Mesenchymal stem cell (in vitro differentiated cells and primary cell): ENCODE measurements around the gene EPAS1.
A peak's percentile ranks its signal among the peaks of the same experiment; 100 is the strongest.

Experiments
- DNase-seq: peaks from one replicate; pipeline ENCODE4 v3.0.0-alpha.2; 2013
- H2AFZ ChIP-seq: one replicate; pipeline ENCODE4 v1.6.1; 2013; ENCODE audit warnings: low read depth, mild to moderate bottlenecking, control low read depth, inconsistent platforms, low read length, moderate library complexity
- H2AK5ac ChIP-seq: 2 replicates; pipeline ENCODE4 v1.6.1; 2013; ENCODE audit warnings: low read length, moderate library complexity, mild to moderate bottlenecking, inconsistent platforms; ENCODE audit not compliant: severe bottlenecking
- H2BK120ac ChIP-seq: one replicate; pipeline ENCODE4 v1.6.1; 2013; ENCODE audit warnings: low read depth, mild to moderate bottlenecking, inconsistent platforms, low read length, moderate library complexity
- H2BK12ac ChIP-seq, 2 experiments: one replicate each; pipeline ENCODE4 v1.6.1; 2013; ENCODE audit warnings: inconsistent platforms in 2 of 2, low read length in 2 of 2, mild to moderate bottlenecking in 2 of 2, moderate library complexity in 2 of 2, control low read depth in 1 of 2
- H2BK15ac ChIP-seq: one replicate; pipeline ENCODE4 v1.6.1; 2013; ENCODE audit warnings: mild to moderate bottlenecking, low read depth, inconsistent platforms; ENCODE audit not compliant: poor library complexity, severe bottlenecking
- H2BK5ac ChIP-seq: 2 replicates; pipeline ENCODE4 v1.6.1; 2013; ENCODE audit warnings: low read depth, mild to moderate bottlenecking, low read length, control low read depth, inconsistent platforms; ENCODE audit not compliant: poor library complexity, severe bottlenecking
- H3K14ac ChIP-seq, 2 experiments: one replicate each; pipeline ENCODE4 v1.6.1; 2013; ENCODE audit warnings: inconsistent platforms in 2 of 2, low read length in 2 of 2, control low read depth in 1 of 2, mild to moderate bottlenecking in 1 of 2, moderate library complexity in 1 of 2
- H3K18ac ChIP-seq, 2 experiments: one replicate each; pipeline ENCODE4 v1.6.1; 2013; ENCODE audit warnings: inconsistent platforms in 2 of 2, low read length in 2 of 2, control low read depth in 1 of 2, low read depth in 1 of 2, mild to moderate bottlenecking in 1 of 2
- H3K23ac ChIP-seq, 2 experiments: one replicate each; pipeline ENCODE4 v1.6.1; 2013; ENCODE audit warnings: inconsistent platforms in 2 of 2, low read length in 2 of 2, mild to moderate bottlenecking in 2 of 2, moderate library complexity in 2 of 2, control low read depth in 1 of 2
- H3K27ac ChIP-seq: 2 replicates; pipeline ENCODE4 v1.5.1; 2013; ENCODE audit warnings: mild to moderate bottlenecking, moderate library complexity, low read length, control low read depth, inconsistent platforms; ENCODE audit not compliant: poor library complexity, severe bottlenecking
- H3K27me3 ChIP-seq, 2 experiments: 2 replicates each; pipeline versions ENCODE4 v1.6.1 to v1.7.0; 2013; ENCODE audit warnings: low read length in 2 of 2, mild to moderate bottlenecking in 2 of 2, moderate library complexity in 2 of 2, control low read depth in 1 of 2, inconsistent platforms in 1 of 2; ENCODE audit not compliant: control insufficient read depth in 1 of 2, insufficient read depth in 1 of 2
- H3K36me3 ChIP-seq, 2 experiments: 2 replicates each; pipeline versions ENCODE4 v1.6.1 to v1.7.0; 2013; ENCODE audit warnings: low read length in 2 of 2, control low read depth in 1 of 2, inconsistent platforms in 1 of 2, low read depth in 1 of 2, mild to moderate bottlenecking in 1 of 2; ENCODE audit not compliant: insufficient read depth in 2 of 2, control insufficient read depth in 1 of 2
- H3K4ac ChIP-seq, 2 experiments: one replicate each; pipeline ENCODE4 v1.6.1; 2013; ENCODE audit warnings: inconsistent platforms in 2 of 2, low read length in 2 of 2, mild to moderate bottlenecking in 2 of 2, moderate library complexity in 2 of 2, control low read depth in 1 of 2, low read depth in 1 of 2
- H3K4me1 ChIP-seq: 2 replicates; pipeline ENCODE4 v1.6.1; 2013; ENCODE audit warnings: low read depth, low read length, control low read depth; ENCODE audit not compliant: control insufficient read depth, insufficient read depth
- H3K4me2 ChIP-seq: 2 replicates; pipeline ENCODE4 v1.6.1; 2013; ENCODE audit warnings: low read length, mild to moderate bottlenecking, inconsistent platforms; ENCODE audit not compliant: poor library complexity, severe bottlenecking
- H3K4me3 ChIP-seq, 2 experiments: 2 replicates each; pipeline versions ENCODE4 v1.5.1 to v1.7.0; 2013; ENCODE audit warnings: low read length in 2 of 2, mild to moderate bottlenecking in 2 of 2, control low read depth in 1 of 2, low read depth in 1 of 2; ENCODE audit not compliant: insufficient read depth in 1 of 2
- H3K79me1 ChIP-seq: replicated peaks from 2 replicates; pipeline ENCODE4 v1.6.1; 2013; ENCODE audit warnings: mild to moderate bottlenecking, control low read depth, low read length, inconsistent platforms; ENCODE audit not compliant: poor library complexity, severe bottlenecking
- H3K9ac ChIP-seq: 2 replicates; pipeline ENCODE4 v1.7.0; 2013; ENCODE audit warnings: mild to moderate bottlenecking, low read length, moderate library complexity
- H3K9me3 ChIP-seq: 2 replicates; pipeline ENCODE4 v1.7.0; 2013; ENCODE audit warnings: mild to moderate bottlenecking, low read length; ENCODE audit not compliant: control insufficient read depth
- H4K8ac ChIP-seq: one replicate; pipeline ENCODE4 v1.6.1; 2013; ENCODE audit warnings: inconsistent platforms, mild to moderate bottlenecking, low read length, moderate library complexity
- H4K91ac ChIP-seq: one replicate; pipeline ENCODE4 v1.6.1; 2013; ENCODE audit warnings: mild to moderate bottlenecking, low read length, inconsistent platforms
- WGBS: methylation state at CpG from one replicate; pipeline ENCODE4 v1.1.7; 2013; ENCODE audit warnings: mixed read lengths; 5-methylcytosine and 5-hydroxymethylcytosine counted together

Gene EPAS1

DNA sequence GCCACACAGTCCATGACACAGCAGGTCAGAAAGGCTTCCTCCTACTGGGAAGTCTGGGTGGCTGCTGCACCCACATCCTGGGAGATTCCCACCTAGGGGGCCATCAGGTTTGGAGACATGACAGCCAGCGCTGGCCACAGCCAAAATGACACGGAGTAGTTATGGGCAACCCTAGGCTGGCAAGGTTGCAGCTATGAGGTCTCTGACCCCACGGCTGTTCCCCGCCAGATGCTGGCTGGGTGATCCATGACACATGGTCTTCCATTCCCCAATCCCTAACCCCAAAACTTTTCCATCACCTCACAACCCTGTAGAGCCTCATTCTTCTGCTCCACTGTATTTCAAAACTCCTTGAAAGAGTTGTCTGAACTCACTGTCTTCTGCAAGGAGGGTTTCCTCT, 42.7 kb upstream of the EPAS1 start:
- H3K36me3 ChIP-seq = no peaks in the 10 kb centered on the region
- no peak overlapping the region for H2AFZ ChIP-seq
- H2AK5ac ChIP-seq = no peak overlapping the region
- H2BK15ac ChIP-seq = no peak overlapping the region
- H2BK5ac ChIP-seq = no peak overlapping the region
- no peak overlapping the region for H3K4me3 ChIP-seq
- DNase-seq = no peak
- no peak overlapping the region for H3K4ac ChIP-seq
- no peak overlapping the region for H2BK12ac ChIP-seq
- H3K9me3 ChIP-seq = no peaks in the 10 kb centered on the region
- no peak overlapping the region for H3K14ac ChIP-seq
- H3K4me1 ChIP-seq = peaks cover 6% of the 10 kb centered on the region
- H3K79me1 ChIP-seq = no peaks in the 10 kb centered on the region
- H3K27me3 ChIP-seq = no peaks in the 10 kb centered on the region
- H3K23ac ChIP-seq = no peak overlapping the region
- no peak overlapping the region for H2BK120ac ChIP-seq
- H4K8ac ChIP-seq = no peak overlapping the region
- no peak overlapping the region for H3K9ac ChIP-seq
- no peak overlapping the region for H4K91ac ChIP-seq
- 70% methylated on average over 4 of the region's 4 CpGs for WGBS
- H3K18ac ChIP-seq = peak overlapping the region in 1 of 2 experiments; percentile 26
- H3K4me2 ChIP-seq = no peak overlapping the region
- no peak overlapping the region for H3K27ac ChIP-seq

DNA sequence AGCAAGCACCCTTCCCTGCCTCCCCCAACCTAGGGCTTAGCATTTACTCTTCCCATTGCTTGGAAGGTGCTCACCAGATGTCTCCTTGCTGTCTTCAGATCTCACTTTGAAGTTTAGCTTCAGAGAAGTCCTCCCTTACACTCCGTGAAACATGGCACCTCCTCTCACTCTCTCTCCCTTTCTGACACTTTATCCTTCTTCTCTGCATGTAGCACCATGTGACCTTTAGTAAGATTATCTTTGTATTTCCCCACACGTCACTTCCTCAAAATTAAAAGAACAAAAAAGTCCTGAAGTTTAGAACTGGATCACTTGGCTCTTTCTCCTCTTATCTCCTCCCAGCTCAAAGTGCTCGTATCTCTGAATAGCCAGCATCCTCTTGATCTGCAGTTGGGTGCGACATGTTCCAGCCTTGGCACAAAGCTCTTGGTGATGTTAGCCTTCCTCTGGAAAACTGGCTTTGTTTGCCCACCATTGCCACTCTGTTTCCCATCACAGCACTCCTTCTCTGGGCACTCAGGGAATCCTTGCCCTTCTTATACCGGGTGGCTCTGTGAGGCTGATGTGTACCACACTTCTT, 40.6 kb upstream of the EPAS1 start:
- Histone ChIP-seq H3K4me1 (peaks cover 6% of the 10 kb centered on the region), H2AK5ac (no peak overlapping the region), H2BK12ac (peak overlapping the region; percentile 21 to 29), H3K9me3 (no peaks in the 10 kb centered on the region), H3K4me3 (no peak overlapping the region), H3K4me2 (no peak overlapping the region), H4K91ac (peak overlapping the region; percentile 61), H3K14ac (no peak overlapping the region), H3K9ac (no peak overlapping the region), H3K18ac (peak overlapping the region; percentile 37 to 72), H3K27me3 (no peaks in the 10 kb centered on the region), H2AFZ (no peak overlapping the region), H3K27ac (no peak overlapping the region), H3K36me3 (no peaks in the 10 kb centered on the region), H3K79me1 (no peaks in the 10 kb centered on the region), H3K23ac (no peak overlapping the region), H2BK5ac (no peak overlapping the region), H3K4ac (no peak overlapping the region), H2BK15ac (peak overlapping the region; percentile 34), H2BK120ac (no peak overlapping the region), H4K8ac (no peak overlapping the region)
- no peak for DNase-seq
- WGBS = 95% methylated on average over 5 of the region's 5 CpGs

DNA sequence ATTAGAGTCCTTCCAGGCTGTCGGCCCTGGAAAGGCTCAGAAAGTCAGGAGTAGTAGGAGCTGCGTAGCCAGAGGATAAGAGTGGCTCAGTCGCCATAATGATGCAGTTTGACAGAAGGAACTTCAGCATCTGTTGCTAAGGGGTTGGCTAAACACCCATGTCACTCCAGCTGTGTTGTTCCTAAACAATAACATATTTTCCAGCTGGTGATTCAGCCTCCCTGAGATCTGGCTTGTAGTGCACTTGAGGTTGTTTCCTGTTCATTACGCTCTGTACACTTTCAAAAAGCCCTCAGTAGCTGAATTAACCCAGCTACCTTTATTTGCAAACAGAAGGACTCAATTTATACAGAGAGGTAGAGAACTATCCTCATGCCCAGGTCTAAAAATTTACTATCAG, 39.7 kb upstream of the EPAS1 start:
- peak; percentile 93 for DNase-seq

DNA sequence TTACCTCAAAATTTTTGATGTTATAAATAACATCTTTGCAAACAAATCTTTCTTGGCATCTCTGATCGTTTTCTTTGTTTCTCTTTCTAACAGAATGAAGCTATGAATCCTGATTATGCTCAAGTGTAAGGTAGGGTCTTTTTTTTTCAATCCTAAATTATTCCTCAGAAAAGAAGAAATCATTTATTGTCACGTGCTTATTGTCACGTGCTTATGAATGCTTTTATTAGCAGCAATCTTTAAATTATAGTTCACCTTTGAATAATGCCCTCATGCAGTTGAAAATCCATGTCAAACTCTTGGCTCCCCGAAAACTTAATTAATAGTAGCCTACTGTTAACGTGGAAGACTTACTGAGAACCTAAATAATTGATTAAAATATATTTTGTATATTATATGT, 39.2 kb upstream of the EPAS1 start:
- no peak overlapping the region for H2BK15ac ChIP-seq
- no peak overlapping the region for H2BK5ac ChIP-seq
- no peak overlapping the region for H3K23ac ChIP-seq
- H3K27ac ChIP-seq = no peak overlapping the region
- DNase-seq = no peak
- no peak overlapping the region for H4K8ac ChIP-seq
- H3K36me3 ChIP-seq = no peaks in the 10 kb centered on the region
- no peak overlapping the region for H3K4me3 ChIP-seq
- H3K18ac ChIP-seq = no peak overlapping the region
- H3K4ac ChIP-seq = no peak overlapping the region
- no peak overlapping the region for H3K4me2 ChIP-seq
- no peak overlapping the region for H2BK120ac ChIP-seq
- no peaks in the 10 kb centered on the region for H3K9me3 ChIP-seq
- H3K14ac ChIP-seq = no peak overlapping the region
- 100% methylated on average over 2 of the region's 5 CpGs for WGBS
- no peak overlapping the region for H2BK12ac ChIP-seq
- H2AK5ac ChIP-seq = no peak overlapping the region
- H3K79me1 ChIP-seq = no peaks in the 10 kb centered on the region
- H3K9ac ChIP-seq = no peak overlapping the region
- peaks cover 3% of the 10 kb centered on the region for H3K4me1 ChIP-seq
- no peaks in the 10 kb centered on the region for H3K27me3 ChIP-seq
- H4K91ac ChIP-seq = no peak overlapping the region
- no peak overlapping the region for H2AFZ ChIP-seq

More for the DNA sequence above, 39.7 kb upstream of the EPAS1 start:
- Histone ChIP-seq H4K91ac (no peak overlapping the region), H3K4me1 (peaks cover 5% of the 10 kb centered on the region), H3K4me2 (no peak overlapping the region), H4K8ac (peak overlapping the region; percentile 22), H2BK120ac (no peak overlapping the region), H2AK5ac (no peak overlapping the region), H3K4me3 (no peak overlapping the region), H2BK15ac (no peak overlapping the region), H3K9ac (no peak overlapping the region), H2BK5ac (no peak overlapping the region), H3K27ac (no peak overlapping the region), H3K18ac (peak overlapping the region in 1 of 2 experiments; percentile 18), H2AFZ (no peak overlapping the region), H3K4ac (no peak overlapping the region), H3K9me3 (no peaks in the 10 kb centered on the region), H3K23ac (no peak overlapping the region), H3K36me3 (no peaks in the 10 kb centered on the region), H3K14ac (no peak overlapping the region), H2BK12ac (no peak overlapping the region), H3K27me3 (no peaks in the 10 kb centered on the region), H3K79me1 (no peaks in the 10 kb centered on the region)
- WGBS = 29% methylated on average over 4 of the region's 4 CpGs
